Measurements from ENCODE around the gene GJD4.
A peak's percentile ranks its signal among the peaks of the same experiment; 100 is the strongest.

Gene GJD4

DNA sequence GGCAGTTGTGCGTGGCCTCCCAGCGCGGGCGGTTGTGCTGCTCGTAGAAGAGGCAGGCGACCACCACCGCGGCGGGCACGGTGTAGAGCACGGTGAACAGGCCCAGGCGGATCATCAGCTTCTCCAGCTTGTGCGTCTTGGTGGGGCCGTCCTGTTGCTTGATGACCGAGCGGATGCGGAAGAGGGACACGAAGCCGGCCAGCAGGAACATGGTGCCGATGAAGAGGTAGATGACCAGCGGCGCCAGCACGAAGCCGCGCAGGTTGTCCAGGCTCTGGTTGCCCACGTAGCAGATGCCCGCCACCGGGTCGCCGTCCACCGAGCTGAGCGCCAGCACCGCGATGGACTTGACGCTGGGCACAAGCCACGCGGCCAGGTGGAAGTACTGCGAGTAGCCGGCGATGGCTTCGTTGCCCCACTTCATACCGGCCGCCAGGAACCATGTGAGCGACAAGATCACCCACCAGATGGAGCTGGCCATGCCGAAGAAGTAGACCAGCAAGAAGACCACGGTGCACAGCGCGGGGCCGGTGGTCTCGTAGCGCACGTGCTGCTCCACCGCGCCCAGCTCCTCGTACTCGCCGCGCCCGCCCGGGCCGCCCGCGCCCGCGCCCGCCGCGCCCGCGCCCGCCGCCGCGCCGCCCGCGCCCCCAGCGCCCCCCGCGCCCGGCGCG lies 34.7 kb downstream of the GJD4 start:
- no peak for DNase-seq (ENCODE audit: insufficient read length, low spot score)
- no peak for FAIRE-seq
- TF ChIP-seq, protein P1, sequence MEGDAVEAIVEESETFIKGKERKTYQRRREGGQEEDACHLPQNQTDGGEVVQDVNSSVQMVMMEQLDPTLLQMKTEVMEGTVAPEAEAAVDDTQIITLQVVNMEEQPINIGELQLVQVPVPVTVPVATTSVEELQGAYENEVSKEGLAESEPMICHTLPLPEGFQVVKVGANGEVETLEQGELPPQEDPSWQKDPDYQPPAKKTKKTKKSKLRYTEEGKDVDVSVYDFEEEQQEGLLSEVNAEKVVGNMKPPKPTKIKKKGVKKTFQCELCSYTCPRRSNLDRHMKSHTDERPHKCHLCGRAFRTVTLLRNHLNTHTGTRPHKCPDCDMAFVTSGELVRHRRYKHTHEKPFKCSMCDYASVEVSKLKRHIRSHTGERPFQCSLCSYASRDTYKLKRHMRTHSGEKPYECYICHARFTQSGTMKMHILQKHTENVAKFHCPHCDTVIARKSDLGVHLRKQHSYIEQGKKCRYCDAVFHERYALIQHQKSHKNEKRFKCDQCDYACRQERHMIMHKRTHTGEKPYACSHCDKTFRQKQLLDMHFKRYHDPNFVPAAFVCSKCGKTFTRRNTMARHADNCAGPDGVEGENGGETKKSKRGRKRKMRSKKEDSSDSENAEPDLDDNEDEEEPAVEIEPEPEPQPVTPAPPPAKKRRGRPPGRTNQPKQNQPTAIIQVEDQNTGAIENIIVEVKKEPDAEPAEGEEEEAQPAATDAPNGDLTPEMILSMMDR (IDR thresholded peaks at IDR 0.05; ENCODE audit: insufficient read depth, missing control alignments): no peak

DNA sequence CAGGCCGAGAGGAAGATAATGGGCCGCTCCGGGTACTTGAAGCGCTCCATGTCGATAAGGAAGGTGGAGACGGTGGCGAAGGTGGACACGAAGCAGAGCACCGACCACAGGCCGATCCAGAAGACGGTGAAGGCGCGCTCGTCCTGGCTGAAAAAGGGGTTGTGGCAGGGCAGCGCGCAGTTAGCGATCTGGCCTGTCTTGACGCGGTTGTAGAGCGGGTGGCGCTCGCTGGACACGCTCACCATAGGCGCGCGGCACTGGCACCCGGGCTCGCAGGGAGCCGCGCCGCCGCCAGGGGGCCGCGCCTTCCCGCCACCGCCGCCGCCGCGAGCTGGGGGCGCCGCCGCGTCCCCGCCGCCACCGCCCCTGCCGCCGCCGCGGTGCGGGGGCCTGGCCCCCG lies 35.3 kb downstream of the GJD4 start:
- TF ChIP-seq, protein P1 (IDR thresholded peaks at IDR 0.05; ENCODE audit: insufficient read depth, missing control alignments): peak; percentile 47
- FAIRE-seq: no peak
- no peak for DNase-seq (ENCODE audit: insufficient read length, low spot score)

DNA sequence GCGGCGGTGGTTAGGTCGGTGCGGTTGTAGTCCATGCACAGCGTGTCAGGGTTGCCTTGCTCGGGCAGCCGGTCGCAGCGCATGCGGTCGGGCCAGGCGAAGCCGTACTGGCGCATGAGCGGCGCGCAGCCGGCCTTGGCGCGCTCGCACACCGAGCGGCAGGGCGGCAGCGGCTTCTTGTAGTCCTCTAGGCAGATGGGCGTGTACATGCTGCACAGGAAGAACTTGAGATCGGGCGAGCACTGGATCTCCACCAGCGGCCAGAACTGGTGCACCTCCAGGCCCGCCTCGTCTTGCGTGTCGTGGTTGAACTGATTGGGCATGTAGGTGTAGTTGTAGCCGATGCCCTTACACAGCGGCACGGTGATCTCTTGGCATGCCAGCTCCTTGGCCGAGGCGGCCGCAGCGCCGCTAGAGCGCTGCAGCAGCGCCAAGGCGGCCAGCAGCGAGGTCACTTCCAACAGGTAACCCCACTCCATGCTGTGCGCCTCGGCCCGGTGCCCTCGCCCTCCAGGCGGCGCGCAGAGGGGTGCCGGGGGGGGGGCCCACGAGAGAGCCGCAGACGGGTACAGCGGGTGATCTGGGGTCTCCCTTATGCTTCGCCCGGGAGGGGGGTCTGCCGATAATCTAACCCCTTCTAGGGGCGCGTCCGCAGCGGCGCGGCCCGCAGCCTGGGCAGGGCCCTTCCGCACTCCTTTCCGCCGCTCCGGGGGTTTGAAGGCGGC lies 36.0 kb downstream of the GJD4 start:
- TF ChIP-seq, protein P1 (IDR thresholded peaks at IDR 0.05; ENCODE audit: insufficient read depth, missing control alignments): no peak
- FAIRE-seq (no peak), DNase-seq (ENCODE audit: insufficient read length, low spot score) (no peak)

DNA sequence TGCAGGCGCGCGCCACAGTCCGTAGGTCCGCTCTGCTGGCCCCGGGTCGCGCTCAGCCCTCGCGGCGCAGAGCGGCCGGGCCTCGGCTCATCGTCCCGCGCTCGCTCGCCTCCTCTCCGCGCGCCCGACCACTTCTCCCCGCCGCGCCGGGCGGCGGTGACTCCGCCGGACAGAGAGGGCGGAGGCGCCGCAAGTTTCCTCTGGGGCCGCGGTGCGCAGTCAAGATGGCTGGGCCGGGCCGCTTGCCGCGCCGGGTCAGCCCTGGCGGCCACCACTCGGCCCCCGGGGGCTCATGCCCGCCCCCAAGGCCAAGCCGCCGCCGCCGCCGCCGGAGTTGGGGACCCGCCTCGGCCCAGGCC lies 36.5 kb downstream of the GJD4 start:
- no peak for FAIRE-seq
- DNase-seq (ENCODE audit: insufficient read length, low spot score): no peak
- TF ChIP-seq, protein P1 (IDR thresholded peaks at IDR 0.05; ENCODE audit: insufficient read depth, missing control alignments): no peak

DNA sequence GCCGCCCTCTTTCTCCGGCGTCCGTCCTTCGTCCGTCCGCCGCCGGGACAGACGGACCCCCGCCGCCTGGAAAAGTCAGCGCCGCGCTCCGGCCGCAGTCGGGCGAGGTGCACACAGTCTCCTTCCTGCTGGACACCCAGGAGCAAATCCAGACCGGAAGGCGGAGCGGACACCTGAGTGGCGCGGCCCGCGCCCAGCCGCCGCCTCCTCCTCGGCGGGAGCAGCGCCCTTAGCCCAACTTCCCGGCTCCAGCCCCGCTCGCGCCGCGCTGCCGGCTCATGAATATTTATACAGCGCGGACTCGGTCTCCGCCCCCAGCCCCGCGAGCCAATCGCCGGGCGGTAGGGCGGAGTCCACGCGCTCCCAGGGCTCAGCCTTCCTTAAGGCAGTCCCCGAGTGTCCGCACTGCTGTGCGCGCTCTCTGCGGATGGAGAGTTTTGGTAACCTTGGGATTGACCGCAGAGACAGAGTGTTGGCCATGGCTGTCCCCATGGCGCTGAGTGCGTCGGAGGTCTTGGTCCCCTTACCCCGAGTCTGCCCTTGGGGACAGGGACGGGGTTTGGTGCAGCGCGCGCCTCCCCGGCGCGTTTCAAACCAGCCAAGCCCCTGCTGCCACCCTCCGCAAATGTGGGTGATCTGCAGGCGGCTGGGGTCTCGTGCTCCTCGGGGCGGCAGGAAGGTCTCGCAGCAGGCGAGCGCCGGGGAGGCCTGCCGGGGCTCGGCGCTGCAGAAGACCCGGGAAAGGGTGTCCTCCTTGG lies 37.1 kb downstream of the GJD4 start, which contains the start of gene FZD8:
TSS of gene FZD8 (minus strand) at position 262 of the 758 bp plus-strand sequence. CDS start 867 bp downstream, outside the sequence.
- TF ChIP-seq, protein P1 (IDR thresholded peaks at IDR 0.05; ENCODE audit: insufficient read depth, missing control alignments): no peak
- no peak for FAIRE-seq
- DNase-seq (ENCODE audit: insufficient read length, low spot score): peak; percentile 76

DNA sequence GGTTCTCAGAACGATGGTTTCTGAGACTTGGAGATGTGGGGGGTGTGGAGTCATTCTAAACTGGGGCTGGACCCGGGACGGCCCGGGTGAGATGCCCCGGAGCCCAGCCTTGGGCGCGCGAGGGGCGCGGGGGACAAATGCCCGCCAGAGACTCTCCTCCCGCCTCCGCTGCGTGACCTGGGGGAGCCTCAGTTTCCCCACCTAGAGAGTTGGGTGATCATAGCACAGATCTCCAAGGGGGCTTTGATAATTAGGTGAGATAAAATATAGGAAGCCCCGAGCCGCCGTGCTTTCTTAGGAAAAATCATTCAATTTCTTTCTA lies 37.6 kb downstream of the GJD4 start:
- DNase-seq (ENCODE audit: insufficient read length, low spot score) (no peak), FAIRE-seq (no peak)
- TF ChIP-seq, protein P1 (IDR thresholded peaks at IDR 0.05; ENCODE audit: insufficient read depth, missing control alignments): no peak

All from D721Med (cell line).